Heart left ventricle (tissue), 13 donors: ENCODE data around the gene TNNT1.

Experiments
- CTCF ChIP-seq, 12 donors: fragments of 200-600 bp; sonication (generic) in 4 of 12; IDR thresholded peaks; one replicate each; pipeline versions ENCODE4 v1.5.0 to v1.8.0; 2018 to 2022; ENCODE audit warnings: antibody characterized with exemption in 12 of 12, mild to moderate bottlenecking in 5 of 12
- POLR2A ChIP-seq, 2 donors: fragments of 450-650 bp; IDR thresholded peaks; one replicate each; pipeline ENCODE4 v1.6.1; 2017; ENCODE audit warnings: antibody characterized with exemption in 2 of 2, mild to moderate bottlenecking in 2 of 2, moderate library complexity in 2 of 2
- donor health status: ischemic (EF 13 %, LVEDD 7.1; RV severe dilation, severe dysfunction).
- donor health status: DM: no; HTN: yes; CAD: no.
- donor health status: DM: no; HTN: no; CAD: no.
- donor health status: ischemic (EF 25% LVEDD 6.9; RV normal size, moderate dysfunction).
- donor health status: ischemic (EF 25% LVEDD 5.7; RV mildly dilated, moderate dysfunction).
- donor health status: ischemic (EF 35%, LVEDD 5.7; RV mildly dilated, moderate dysfunction).
- donor health status: nonischemic (EF 11% LVEDD 7.7; RV severe dilation, severe dysfunction).
- donor health status: DM: yes; HTN: yes; CAD: no.
- donor health status: PGD.
- donor health status: ischemic (EF 29% LVEDD 5.4; RV normal size, mild dysfunction).
- donor health status: nonischemic (EF 23%, LVEDD 6.1; RV moderate dilation, normal function).

GRCh38 chr19:55088543-55089341 is 60.3 kb downstream of the TNNT1 start:
- TF ChIP-seq CTCF (IDR thresholded peaks at IDR 0.05) (peak; percentile 81 to 96 (median 88)), POLR2A (IDR thresholded peaks at IDR 0.05) (no peak)
